Lung (tissue), 12 donors: Measurements from ENCODE around the gene SPON2. TPM values are rescaled to one million over a fixed set of nuclear protein-coding genes. Genes with fewer than 3 reads are reported as not detected.

Experiments
- ATAC-seq: fragments of 200-7000 bp; cut with Tn5 transposase; one replicate; pipeline ENCODE4 v1.9.1; 2020; ENCODE audit warnings: moderate number of reproducible peaks; ENCODE audit not compliant: insufficient read depth, low FRiP score
- DNase-seq, 3 donors: peaks; one replicate each; pipeline ENCODE4 v3.0.0-alpha.2; 2013 to 2017
- H3K27ac ChIP-seq, 2 donors: one replicate each; pipeline ENCODE4 v1.5.1; 2013; ENCODE audit warnings: mild to moderate bottlenecking in 2 of 2, moderate library complexity in 2 of 2, control low read depth in 1 of 2, inconsistent platforms in 1 of 2, low read depth in 1 of 2, low read length in 1 of 2
- H3K27me3 ChIP-seq, 3 donors: one replicate each; pipeline ENCODE4 v1.5.1; 2013; ENCODE audit warnings: low read length in 2 of 3; ENCODE audit not compliant: control insufficient read depth in 3 of 3, insufficient read depth in 3 of 3
- H3K36me3 ChIP-seq, 4 donors: one replicate each; pipeline ENCODE4 v1.5.1; 2013; ENCODE audit warnings: low read length in 4 of 4, mild to moderate bottlenecking in 1 of 4, moderate library complexity in 1 of 4; ENCODE audit not compliant: control insufficient read depth in 4 of 4, insufficient read depth in 4 of 4
- H3K4me1 ChIP-seq, 5 donors: one replicate each; pipeline ENCODE4 v1.5.1; 2013; ENCODE audit warnings: low read length in 5 of 5, mild to moderate bottlenecking in 2 of 5, moderate library complexity in 1 of 5; ENCODE audit not compliant: control insufficient read depth in 5 of 5, insufficient read depth in 5 of 5
- H3K4me3 ChIP-seq: one replicate; pipeline ENCODE4 v1.5.1; 2013; ENCODE audit warnings: mild to moderate bottlenecking, control low read depth, moderate library complexity
- H3K9ac ChIP-seq, 2 donors: one replicate each; pipeline ENCODE4 v1.5.1; 2013; ENCODE audit warnings: low read length in 2 of 2, control low read depth in 1 of 2; ENCODE audit not compliant: insufficient read depth in 1 of 2
- H3K9me3 ChIP-seq, 4 donors: one replicate each; pipeline ENCODE4 v1.5.1; 2013; ENCODE audit warnings: low read length in 3 of 4, mild to moderate bottlenecking in 1 of 4, moderate library complexity in 1 of 4; ENCODE audit not compliant: control insufficient read depth in 4 of 4, insufficient read depth in 3 of 4
- WGBS, 2 donors: extraction: QIAGEN DNeasy Blood & Tissue Kit; methylation state at CpG; one replicate each; pipeline ENCODE4 v1.1.7; 2013; 5-methylcytosine and 5-hydroxymethylcytosine counted together
- polyA plus RNA-seq, 2 donors: library from polyadenylated mRNA; stranded (reverse); fragments of 200-250 nt; gene quantifications; one replicate each; pipeline ENCODE4 v1.2.1, GENCODE V29; 2013
- total RNA-seq, 2 donors: library from RNA; depleted of rRNA in 1 of 2; stranded (reverse); fragments of >200 nt in 1 of 2; gene quantifications; one replicate each; pipeline ENCODE4 v1.2.1, GENCODE V29; 2014 to 2021
- TF ChIP-seq, protein P1 (sequence below): IDR thresholded peaks from 2 replicates; pipeline ENCODE4 v1.5.1; 2012; ENCODE audit warnings: mild to moderate bottlenecking; ENCODE audit errors: control extremely low read depth, extremely low read depth
- donor health status: control.
- donor health status: control.
- donor health status: Bipolar disorder and iron deficiency.
- donor health status: healthy.
- donor health status: DM: yes; HTN: yes; CAD: no.

SPON2 gene
- total and polyA plus RNA-seq, 4 donors, result 21.0 to 106 (median 68.5) TPM

DNA sequence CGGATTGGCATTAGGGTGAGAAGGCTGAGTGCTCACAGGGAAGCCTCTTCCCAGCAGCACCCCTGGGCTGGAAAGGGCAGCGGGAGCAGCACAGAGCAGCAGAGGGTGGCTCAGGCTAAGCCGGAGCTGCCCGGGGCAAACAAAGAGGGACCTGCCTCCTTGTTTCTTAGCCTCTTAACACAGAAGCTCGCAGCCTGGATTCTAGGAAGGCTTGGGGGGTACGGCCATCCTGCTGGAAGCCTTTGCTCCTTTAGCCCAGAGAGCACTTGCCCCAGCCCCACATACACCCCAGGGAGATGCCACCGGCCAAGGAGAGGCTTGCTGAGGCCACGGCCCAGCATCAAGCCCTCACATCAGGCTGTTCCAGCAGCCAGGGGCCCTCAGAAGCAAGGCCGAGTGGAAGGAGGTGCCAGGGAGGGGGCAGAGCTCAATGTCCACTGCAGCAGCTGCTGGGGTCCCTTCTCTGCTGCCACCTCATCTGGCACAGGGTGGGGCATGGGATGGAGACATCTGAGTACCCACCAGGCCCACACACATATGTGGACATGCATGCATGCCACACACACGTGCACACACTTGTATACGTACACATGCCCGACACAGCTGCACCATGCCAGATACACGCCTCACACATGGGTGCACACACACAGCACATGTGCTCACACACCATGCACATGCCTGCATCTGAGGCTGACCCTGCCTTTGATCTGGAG lies 20.3 kb upstream of the SPON2 start:
- peak in 1 of 3 donors; percentile 21 for DNase-seq
- no peak overlapping the region for H3K4me3 ChIP-seq

DNA sequence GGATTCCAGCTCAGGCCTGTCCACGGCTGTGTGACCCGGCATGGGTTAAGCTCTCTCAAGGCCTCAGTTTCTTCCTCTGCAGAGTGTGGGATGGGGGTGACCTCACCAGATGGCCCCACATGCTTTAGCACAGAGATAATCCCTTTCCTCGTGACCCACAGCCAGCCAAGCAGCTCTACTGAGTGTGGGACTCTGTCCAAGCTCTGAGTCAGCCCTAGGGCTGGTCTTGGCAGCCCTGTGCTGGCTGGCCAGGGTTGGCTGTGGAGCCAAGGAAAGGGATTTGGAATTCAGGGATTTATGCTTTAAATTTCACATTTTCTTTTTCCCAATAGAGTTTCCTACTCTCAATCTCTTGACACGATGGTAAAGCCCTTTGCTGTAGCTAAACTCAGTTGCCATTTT lies 19.7 kb upstream of the SPON2 start:
- H3K4me3 ChIP-seq, result no peak overlapping the region
- H3K36me3 ChIP-seq, result no peaks in the 10 kb centered on the region
- peak overlapping the region in 1 of 2 donors; percentile 56 for H3K9ac ChIP-seq
- H3K9me3 ChIP-seq, result no peaks in the 10 kb centered on the region
- peak; percentile 82 for ATAC-seq
- TF ChIP-seq, protein P1, sequence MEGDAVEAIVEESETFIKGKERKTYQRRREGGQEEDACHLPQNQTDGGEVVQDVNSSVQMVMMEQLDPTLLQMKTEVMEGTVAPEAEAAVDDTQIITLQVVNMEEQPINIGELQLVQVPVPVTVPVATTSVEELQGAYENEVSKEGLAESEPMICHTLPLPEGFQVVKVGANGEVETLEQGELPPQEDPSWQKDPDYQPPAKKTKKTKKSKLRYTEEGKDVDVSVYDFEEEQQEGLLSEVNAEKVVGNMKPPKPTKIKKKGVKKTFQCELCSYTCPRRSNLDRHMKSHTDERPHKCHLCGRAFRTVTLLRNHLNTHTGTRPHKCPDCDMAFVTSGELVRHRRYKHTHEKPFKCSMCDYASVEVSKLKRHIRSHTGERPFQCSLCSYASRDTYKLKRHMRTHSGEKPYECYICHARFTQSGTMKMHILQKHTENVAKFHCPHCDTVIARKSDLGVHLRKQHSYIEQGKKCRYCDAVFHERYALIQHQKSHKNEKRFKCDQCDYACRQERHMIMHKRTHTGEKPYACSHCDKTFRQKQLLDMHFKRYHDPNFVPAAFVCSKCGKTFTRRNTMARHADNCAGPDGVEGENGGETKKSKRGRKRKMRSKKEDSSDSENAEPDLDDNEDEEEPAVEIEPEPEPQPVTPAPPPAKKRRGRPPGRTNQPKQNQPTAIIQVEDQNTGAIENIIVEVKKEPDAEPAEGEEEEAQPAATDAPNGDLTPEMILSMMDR, result no peak
- WGBS, 2 donors, result 54 to 84% methylated on average over 4 of the region's 4 CpGs
- peak overlapping the region; percentile 66 to 83 for H3K27ac ChIP-seq
- H3K4me1 ChIP-seq, result peaks cover 0 to 35% (median 22%) of the 10 kb centered on the region in 5 donors
- H3K27me3 ChIP-seq, result no peaks in the 10 kb centered on the region
- peak; percentile 93 to 98 (median 96) for DNase-seq

More for the DNA sequence above, 20.3 kb upstream of the SPON2 start:
- 69 to 82% methylated on average over 13 of the region's 13 CpGs for WGBS, 2 donors
- H3K27ac ChIP-seq, result peak overlapping the region; percentile 66 to 83
- ATAC-seq, result peak; percentile 16
- H3K9ac ChIP-seq, result peak overlapping the region in 1 of 2 donors; percentile 56
- TF ChIP-seq, protein P1, result no peak
- H3K36me3 ChIP-seq, result no peaks in the 10 kb centered on the region
- H3K9me3 ChIP-seq, result no peaks in the 10 kb centered on the region
- H3K27me3 ChIP-seq, result no peaks in the 10 kb centered on the region
- peaks cover 0 to 35% (median 19%) of the 10 kb centered on the region in 5 donors for H3K4me1 ChIP-seq

DNA sequence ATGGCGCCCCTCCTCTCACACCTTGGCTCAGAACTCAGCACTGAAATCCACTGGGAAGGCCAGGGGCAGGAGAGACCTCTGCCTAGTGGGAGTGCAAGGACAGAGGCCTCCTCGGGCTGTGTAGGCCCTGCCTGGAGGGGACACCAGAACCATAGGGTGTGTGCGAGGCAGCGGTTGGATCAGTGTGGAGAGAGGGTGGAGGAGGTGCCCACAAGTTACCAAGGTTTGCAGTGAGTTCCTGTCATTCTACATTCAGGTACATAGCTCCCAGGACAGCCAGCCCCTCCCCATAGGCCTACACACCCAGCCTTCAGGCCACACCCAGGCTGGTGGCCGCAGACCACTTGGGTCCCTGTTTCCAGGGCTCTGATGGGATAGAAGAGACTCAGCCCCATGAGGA lies 19.2 kb upstream of the SPON2 start:
- 79 to 85% methylated on average over 5 of the region's 5 CpGs for WGBS, 2 donors
- TF ChIP-seq, protein P1, result no peak
- Histone ChIP-seq H3K27ac (peak overlapping the region; percentile 52 to 61), H3K36me3 (no peaks in the 10 kb centered on the region), H3K4me3 (no peak overlapping the region), H3K9me3 (no peaks in the 10 kb centered on the region), H3K9ac (no peak overlapping the region), H3K4me1 (peaks cover 0 to 38% (median 23%) of the 10 kb centered on the region in 5 donors), H3K27me3 (no peaks in the 10 kb centered on the region)
- DNase-seq (no peak), ATAC-seq (no peak)
